Caco-2 (cell line): ENCODE data around the gene SLC43A2. TPM values are rescaled to one million over a fixed set of nuclear protein-coding genes. Genes with fewer than 3 reads are reported as not detected.

ENCODE experiments used
- BruUV-seq: library from RNA; stranded (reverse); fragments of 400-500 nt; replicated peaks from 2 replicates; lab custom pipeline; 2021; lab: Mats Ljungman, UMichigan
- CTCF ChIA-PET: fragments of 300-600 bp; sonication (Branson Sonifier 250); formaldehyde crosslinking; loops from one replicate; lab custom pipeline; 2022; ENCODE audit warnings: antibody characterized with exemption; lab: Charles Lee
- POLR2A ChIA-PET: fragments of 300-600 bp; sonication (Branson Sonifier 250); formaldehyde crosslinking; loops from one replicate; lab custom pipeline; 2022; ENCODE audit warnings: antibody characterized with exemption; lab: Charles Lee
- DNase-seq, 2 experiments: peaks; one replicate each; pipeline versions ENCODE4 v3.0.0 to v3.0.0-alpha.2; 2020 to 2022
- H3K27me3 ChIP-seq: replicated peaks from 2 replicates; pipeline ENCODE4 v1.6.0; 2011; ENCODE audit warnings: low read length; ENCODE audit not compliant: control insufficient read depth, insufficient read depth
- H3K36me3 ChIP-seq: 2 replicates; pipeline ENCODE4 v1.5.1; 2011; ENCODE audit warnings: low read length; ENCODE audit not compliant: control insufficient read depth, insufficient read depth
- H3K4me1 ChIP-seq: fragments of 250-450 bp; sonication (Bioruptor Pico); 2 replicates; pipeline ENCODE4 v1.5.1; 2020; ENCODE audit warnings: mild to moderate bottlenecking
- H3K4me3 ChIP-seq: 2 replicates; pipeline ENCODE4 v1.5.1; 2011; ENCODE audit warnings: low read depth, mild to moderate bottlenecking, control low read depth, low read length
- H3K9me3 ChIP-seq: fragments of 250-450 bp; sonication (Bioruptor Pico); 2 replicates; pipeline ENCODE4 v1.5.1; 2020; ENCODE audit warnings: mild to moderate bottlenecking, moderate library complexity
- H3K27ac Mint-ChIP-seq: one replicate; pipeline ENCODE4 v1.8.0; 2022; ENCODE audit warnings: mixed read lengths; ENCODE audit not compliant: unreplicated experiment
- H3K27me3 Mint-ChIP-seq: one replicate; pipeline ENCODE4 v1.8.0; 2022; ENCODE audit warnings: mixed read lengths; ENCODE audit not compliant: insufficient read depth, unreplicated experiment
- H3K36me3 Mint-ChIP-seq: one replicate; pipeline ENCODE4 v1.8.0; 2022; ENCODE audit warnings: mild to moderate bottlenecking, mixed read lengths; ENCODE audit not compliant: insufficient read depth, unreplicated experiment
- H3K4me1 Mint-ChIP-seq: one replicate; pipeline ENCODE4 v1.8.0; 2022; ENCODE audit warnings: low read depth, mixed read lengths; ENCODE audit not compliant: unreplicated experiment
- H3K4me3 Mint-ChIP-seq: one replicate; pipeline ENCODE4 v1.8.0; 2022; ENCODE audit warnings: mild to moderate bottlenecking, moderate library complexity, mixed read lengths; ENCODE audit not compliant: unreplicated experiment
- H3K9me3 Mint-ChIP-seq: one replicate; pipeline ENCODE4 v1.8.0; 2022; ENCODE audit warnings: mixed read lengths; ENCODE audit not compliant: unreplicated experiment
- intact Hi-C: fragments of 100-400 bp; cut with micrococcal nuclease; formaldehyde crosslinking; loops from one replicate; pipeline ENCODE4 v1.10.0; 2022; ENCODE audit not compliant: unreplicated experiment
- total RNA-seq: library from RNA; stranded (reverse); gene quantifications from 2 replicates; pipeline ENCODE4 v1.2.3, GENCODE V29; 2022
- TF ChIP-seq, protein P1 (sequence below), 2 experiments: fragments of 200-600 bp in 1 of 2; IDR thresholded peaks; 1 replicate in 1 of 2; 2 replicates in 1 of 2; pipeline versions ENCODE4 v1.5.1 to v1.8.0; 2011 to 2022; ENCODE audit warnings: antibody characterized with exemption in 1 of 2, control low read depth in 1 of 2, inconsistent platforms in 1 of 2, low read depth in 1 of 2, low read length in 1 of 2, mild to moderate bottlenecking in 1 of 2, moderate library complexity in 1 of 2; ENCODE audit not compliant: insufficient read depth in 1 of 2, severe bottlenecking in 1 of 2, unreplicated experiment in 1 of 2

Gene SLC43A2
- total RNA-seq, 1 experiment from 2014 or later = 33.9 TPM

DNA sequence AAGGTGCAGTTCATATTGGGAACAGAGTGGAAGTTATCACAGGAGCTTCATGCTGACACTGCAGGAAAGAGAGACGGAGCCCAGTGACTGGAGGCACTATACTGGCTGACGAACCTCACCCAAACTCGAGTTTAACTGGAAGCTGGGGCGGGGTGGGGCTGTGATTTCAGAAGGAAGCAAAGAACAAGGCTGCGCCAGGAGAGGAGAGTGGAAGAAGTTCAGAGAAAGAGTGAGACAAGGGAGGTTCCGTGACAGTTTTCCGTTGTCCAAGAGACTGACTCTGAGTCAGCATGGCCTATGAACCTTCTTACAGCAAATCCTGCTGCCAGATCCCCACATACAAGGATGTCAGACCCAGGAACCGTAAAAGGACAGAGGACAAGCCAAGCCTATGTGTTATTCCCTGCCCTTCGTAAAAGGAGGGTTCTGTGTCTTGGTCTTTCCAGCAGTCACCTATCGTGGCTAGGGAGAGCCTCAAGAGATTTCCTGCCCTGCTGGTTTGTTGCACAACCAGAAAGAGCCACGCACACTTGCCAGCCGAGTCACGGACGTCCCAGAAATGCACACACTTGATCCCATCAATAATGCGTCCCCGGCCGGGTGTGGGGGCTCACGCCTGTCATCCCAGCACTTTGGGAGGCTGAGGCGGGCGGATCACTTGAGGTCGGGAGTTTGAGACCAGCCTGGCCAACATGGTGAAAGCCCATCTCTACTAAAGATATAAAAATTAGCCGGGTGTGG, 71.1 kb downstream of the SLC43A2 start:
- POLR2A ChIA-PET = no interaction called here
- H3K9me3 ChIP-seq = no peaks in the 10 kb centered on the region
- peaks cover 46% of the 10 kb centered on the region for H3K36me3 Mint-ChIP-seq
- H3K4me3 ChIP-seq = no peak overlapping the region
- H3K36me3 ChIP-seq = no peaks in the 10 kb centered on the region; the same call in 1 of the 2 replicates
- H3K4me3 Mint-ChIP-seq = no peak overlapping the region
- no TSS peak for BruUV-seq
- intact Hi-C loops = no loop called here
- H3K4me1 ChIP-seq = no peaks in the 10 kb centered on the region
- TF ChIP-seq, protein P1, sequence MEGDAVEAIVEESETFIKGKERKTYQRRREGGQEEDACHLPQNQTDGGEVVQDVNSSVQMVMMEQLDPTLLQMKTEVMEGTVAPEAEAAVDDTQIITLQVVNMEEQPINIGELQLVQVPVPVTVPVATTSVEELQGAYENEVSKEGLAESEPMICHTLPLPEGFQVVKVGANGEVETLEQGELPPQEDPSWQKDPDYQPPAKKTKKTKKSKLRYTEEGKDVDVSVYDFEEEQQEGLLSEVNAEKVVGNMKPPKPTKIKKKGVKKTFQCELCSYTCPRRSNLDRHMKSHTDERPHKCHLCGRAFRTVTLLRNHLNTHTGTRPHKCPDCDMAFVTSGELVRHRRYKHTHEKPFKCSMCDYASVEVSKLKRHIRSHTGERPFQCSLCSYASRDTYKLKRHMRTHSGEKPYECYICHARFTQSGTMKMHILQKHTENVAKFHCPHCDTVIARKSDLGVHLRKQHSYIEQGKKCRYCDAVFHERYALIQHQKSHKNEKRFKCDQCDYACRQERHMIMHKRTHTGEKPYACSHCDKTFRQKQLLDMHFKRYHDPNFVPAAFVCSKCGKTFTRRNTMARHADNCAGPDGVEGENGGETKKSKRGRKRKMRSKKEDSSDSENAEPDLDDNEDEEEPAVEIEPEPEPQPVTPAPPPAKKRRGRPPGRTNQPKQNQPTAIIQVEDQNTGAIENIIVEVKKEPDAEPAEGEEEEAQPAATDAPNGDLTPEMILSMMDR (IDR thresholded peaks at IDR 0.05; ENCODE audit: insufficient read depth in 1 of 2, low read depth in 1 of 2, low read length in 1 of 2, severe bottlenecking in 1 of 2, unreplicated experiment in 1 of 2) = no peak
- CTCF ChIA-PET = no interaction called here
- no peaks in the 10 kb centered on the region for H3K9me3 Mint-ChIP-seq
- peaks cover 24% of the 10 kb centered on the region for H3K4me1 Mint-ChIP-seq
- no peak overlapping the region for H3K27ac Mint-ChIP-seq
- DNase-seq = no peak
- H3K27me3 ChIP-seq = no peaks in the 10 kb centered on the region
- no peaks in the 10 kb centered on the region for H3K27me3 Mint-ChIP-seq

DNA sequence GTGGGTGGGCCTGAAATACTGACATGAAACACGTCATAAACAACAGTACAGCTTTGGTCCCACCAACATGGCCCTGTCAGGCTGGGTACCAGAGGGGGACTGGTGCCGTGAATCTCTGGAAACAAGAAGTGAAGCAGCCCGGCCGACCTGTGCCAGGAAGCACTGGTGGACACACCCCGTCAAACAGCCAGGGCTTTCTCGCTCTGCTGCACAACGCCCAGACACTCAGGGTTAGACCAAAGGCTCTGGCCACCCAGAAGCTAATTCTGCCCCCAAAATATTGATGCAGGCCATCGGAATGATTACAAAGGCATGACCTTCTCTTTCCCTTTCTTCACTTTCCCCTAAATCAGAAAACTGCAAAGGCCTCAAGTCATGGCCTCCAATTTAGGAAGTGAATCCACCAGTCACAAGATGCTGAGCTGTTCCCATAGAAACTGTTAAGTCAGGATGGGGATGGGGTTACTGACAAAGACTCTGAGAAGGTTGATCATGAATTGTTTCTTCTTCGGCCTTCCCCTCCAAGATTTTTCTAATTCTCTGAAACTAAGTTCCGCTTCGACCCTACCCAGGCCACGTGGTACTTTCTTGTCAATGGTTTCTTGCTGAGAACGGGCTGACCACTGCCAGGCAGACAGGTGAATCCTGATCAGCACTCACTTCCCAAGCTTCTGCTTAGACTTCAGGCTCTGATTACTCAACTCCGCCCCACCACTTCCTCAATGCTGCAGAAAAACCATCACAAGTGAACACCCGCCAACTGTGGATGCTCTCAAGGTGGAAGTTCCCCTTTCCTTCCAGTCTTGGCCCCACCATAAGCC, 72.8 kb downstream of the SLC43A2 start:
- no peak for DNase-seq
- H3K4me1 Mint-ChIP-seq = peaks cover 17% of the 10 kb centered on the region
- no peaks in the 10 kb centered on the region for H3K9me3 Mint-ChIP-seq
- H3K4me3 Mint-ChIP-seq = no peak overlapping the region
- no TSS peak for BruUV-seq
- TF ChIP-seq, protein P1 (IDR thresholded peaks at IDR 0.05; ENCODE audit: insufficient read depth in 1 of 2, low read depth in 1 of 2, low read length in 1 of 2, severe bottlenecking in 1 of 2, unreplicated experiment in 1 of 2) = no peak
- Histone ChIP-seq H3K4me3 (no peak overlapping the region), H3K27me3 (no peaks in the 10 kb centered on the region), H3K9me3 (no peaks in the 10 kb centered on the region), H3K36me3 (no peaks in the 10 kb centered on the region; the same call in 1 of the 2 replicates), H3K4me1 (no peaks in the 10 kb centered on the region)
- H3K27ac Mint-ChIP-seq = no peak overlapping the region
- POLR2A ChIA-PET = no interaction called here
- H3K36me3 Mint-ChIP-seq = peaks cover 54% of the 10 kb centered on the region
- intact Hi-C loops = no loop called here
- H3K27me3 Mint-ChIP-seq = no peaks in the 10 kb centered on the region
- CTCF ChIA-PET = interaction anchor here (0.6 kb wide), 1 partner anchor 275 kb away, joined by 5 read pairs; no protein-coding TSS in a partner anchor

DNA sequence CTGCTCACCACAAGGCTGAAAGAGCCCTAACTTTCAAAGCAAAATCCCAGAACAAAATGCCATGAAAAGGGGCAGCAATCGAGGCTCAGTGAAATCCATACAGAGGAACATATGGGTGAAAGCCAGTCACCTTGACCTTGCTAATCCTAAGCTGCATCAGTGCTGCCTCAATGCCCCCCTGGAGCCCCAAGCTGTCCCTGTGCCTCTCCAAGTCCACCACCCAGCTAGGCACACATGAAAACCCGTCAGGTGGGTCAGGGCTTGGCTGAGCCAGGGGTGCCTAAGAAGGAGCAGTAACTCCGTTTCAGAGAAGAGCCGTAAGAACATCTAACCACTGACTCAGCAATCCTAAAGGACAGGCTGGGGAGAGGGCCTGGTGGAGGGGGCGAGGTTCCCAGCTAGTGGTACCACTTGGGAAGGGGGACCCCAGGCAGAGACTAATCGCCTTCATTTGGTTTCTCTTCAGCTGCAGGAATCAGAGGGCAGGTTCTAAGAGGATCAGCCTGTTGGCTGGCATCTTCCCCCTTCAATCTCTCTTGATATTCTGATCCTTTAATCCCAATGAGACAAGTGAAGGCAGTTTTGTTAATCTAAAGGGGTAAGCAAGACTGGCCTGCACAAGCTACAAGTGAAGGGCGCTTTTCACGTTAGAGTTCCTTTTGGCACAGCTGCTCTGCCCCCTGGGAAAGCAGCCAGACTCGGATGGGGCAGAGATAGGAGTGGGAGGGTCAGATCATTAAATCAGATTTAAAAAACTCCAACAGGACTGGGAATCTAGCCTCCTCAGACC, 73.7 kb downstream of the SLC43A2 start:
- no peak for DNase-seq
- H3K4me1 Mint-ChIP-seq = peaks cover 16% of the 10 kb centered on the region
- Histone ChIP-seq H3K27me3 (no peaks in the 10 kb centered on the region), H3K9me3 (no peaks in the 10 kb centered on the region), H3K36me3 (no peaks in the 10 kb centered on the region; the same call in 1 of the 2 replicates), H3K4me3 (no peak overlapping the region), H3K4me1 (no peaks in the 10 kb centered on the region)
- no peak overlapping the region for H3K27ac Mint-ChIP-seq
- H3K36me3 Mint-ChIP-seq = peaks cover 56% of the 10 kb centered on the region
- TF ChIP-seq, protein P1 (IDR thresholded peaks at IDR 0.05; ENCODE audit: insufficient read depth in 1 of 2, low read depth in 1 of 2, low read length in 1 of 2, severe bottlenecking in 1 of 2, unreplicated experiment in 1 of 2) = no peak
- H3K4me3 Mint-ChIP-seq = no peak overlapping the region
- ChIA-PET CTCF (no interaction called here), POLR2A (no interaction called here)
- BruUV-seq = no TSS peak
- H3K27me3 Mint-ChIP-seq = no peaks in the 10 kb centered on the region
- no peaks in the 10 kb centered on the region for H3K9me3 Mint-ChIP-seq
- intact Hi-C loops = no loop called here
